ENCODE results near the gene FANCG. TPM values are rescaled to one million over a fixed set of nuclear protein-coding genes. Genes with fewer than 3 reads are reported as not detected.

The FANCG gene
- total and polyA plus RNA-seq, 3 experiments from 2014 or later, result 10.0 to 95.4 (median 90.6) TPM

- no peak overlapping the region for H3K4me3 ChIP-seq (ENCODE audit: low read length)
- ChIA-PET CTCF (interaction anchor here (0.8 kb wide), 1 partner anchor 9 kb away, joined by 3 read pairs; no protein-coding TSS in a partner anchor), POLR2A (no interaction called here)
- DNase-seq, result no peak
- Mint-ChIP-seq H3K4me3 (peak overlapping the region in 1 of 7 donors; percentile 13), H3K9me3 (no peaks in the 10 kb centered on the region), H3K36me3 (peaks cover 23 to 96% (median 54%) of the 10 kb centered on the region in 3 donors), H3K27ac (peak overlapping the region in 1 of 8 donors; percentile 8), H3K27me3 (no peaks in the 10 kb centered on the region), H3K4me1 (peaks cover 0 to 2% (median 0%) of the 10 kb centered on the region in 3 donors)
- H3K9me3 ChIP-seq (ENCODE audit: low read length), result no peaks in the 10 kb centered on the region
- H3K27me3 ChIP-seq (ENCODE audit: insufficient read depth, low read length, poor library complexity, severe bottlenecking), result no peaks in the 10 kb centered on the region
- H3K36me3 ChIP-seq (ENCODE audit: insufficient read depth, low read length), result peaks cover 82% of the 10 kb centered on the region
- no peaks in the 10 kb centered on the region for H3K4me1 ChIP-seq (ENCODE audit: insufficient read depth, low read length)
- H3K27ac ChIP-seq (ENCODE audit: low read depth, low read length), result no peak overlapping the region
Observed at GRCh38 chr9:35059438-35059837, 20.3 kb downstream of the FANCG start.

- Histone ChIP-seq H3K36me3 (ENCODE audit: insufficient read depth, low read length) (peaks cover 60% of the 10 kb centered on the region), H3K9me3 (ENCODE audit: low read length) (no peaks in the 10 kb centered on the region), H3K27me3 (ENCODE audit: insufficient read depth, low read length, poor library complexity, severe bottlenecking) (no peaks in the 10 kb centered on the region), H3K4me1 (ENCODE audit: insufficient read depth, low read length) (no peaks in the 10 kb centered on the region), H3K27ac (ENCODE audit: low read depth, low read length) (no peak overlapping the region), H3K4me3 (ENCODE audit: low read length) (no peak overlapping the region)
- DNase-seq, result no peak
- POLR2A ChIA-PET, result no interaction called here
- Mint-ChIP-seq H3K36me3 (peaks cover 18 to 93% (median 49%) of the 10 kb centered on the region in 3 donors), H3K27ac (peak overlapping the region in 1 of 8 donors; percentile 53), H3K4me3 (no peak overlapping the region), H3K27me3 (no peaks in the 10 kb centered on the region), H3K9me3 (no peaks in the 10 kb centered on the region), H3K4me1 (peaks cover 0 to 7% (median 0%) of the 10 kb centered on the region in 3 donors)
- CTCF ChIA-PET, result interaction anchor here (1.1 kb wide), 1 partner anchor 39 kb away, joined by 4 read pairs; the partner anchor contains the start of gene PIGO
Observed at GRCh38 chr9:35057271-35057620, 22.5 kb downstream of the FANCG start.

GRCh38 chr9:35056571-35057270 lies 23.0 kb downstream of the FANCG start:
- CTCF ChIA-PET, result interaction anchor here (1.1 kb wide), 1 partner anchor 40 kb away, joined by 4 read pairs; the partner anchor contains the start of gene PIGO
- no peak for DNase-seq
- no peaks in the 10 kb centered on the region for H3K4me1 ChIP-seq (ENCODE audit: insufficient read depth, low read length)
- H3K27ac ChIP-seq (ENCODE audit: low read depth, low read length), result no peak overlapping the region
- Mint-ChIP-seq H3K36me3 (peaks cover 15 to 91% (median 45%) of the 10 kb centered on the region in 3 donors), H3K27ac (peak overlapping the region in 2 of 8 donors; percentile 9 to 53), H3K4me3 (peak overlapping the region in 1 of 7 donors; percentile 19), H3K4me1 (peaks cover 0 to 7% (median 0%) of the 10 kb centered on the region in 3 donors), H3K9me3 (no peaks in the 10 kb centered on the region), H3K27me3 (no peaks in the 10 kb centered on the region)
- no peaks in the 10 kb centered on the region for H3K27me3 ChIP-seq (ENCODE audit: insufficient read depth, low read length, poor library complexity, severe bottlenecking)
- no peaks in the 10 kb centered on the region for H3K9me3 ChIP-seq (ENCODE audit: low read length)
- H3K4me3 ChIP-seq (ENCODE audit: low read length), result no peak overlapping the region
- POLR2A ChIA-PET, result no interaction called here
- peaks cover 55% of the 10 kb centered on the region for H3K36me3 ChIP-seq (ENCODE audit: insufficient read depth, low read length)

GRCh38 chr9:35054871-35055644 lies 24.7 kb downstream of the FANCG start:
- Histone ChIP-seq H3K4me3 (ENCODE audit: low read length) (no peak overlapping the region), H3K27me3 (ENCODE audit: insufficient read depth, low read length, poor library complexity, severe bottlenecking) (no peaks in the 10 kb centered on the region), H3K4me1 (ENCODE audit: insufficient read depth, low read length) (no peaks in the 10 kb centered on the region), H3K36me3 (ENCODE audit: insufficient read depth, low read length) (peaks cover 39% of the 10 kb centered on the region), H3K27ac (ENCODE audit: low read depth, low read length) (no peak overlapping the region), H3K9me3 (ENCODE audit: low read length) (no peaks in the 10 kb centered on the region)
- ChIA-PET CTCF (no interaction called here), POLR2A (interaction anchor here (0.6 kb wide), 1 partner anchor 655 kb away, joined by 4 read pairs; no protein-coding TSS in a partner anchor)
- Mint-ChIP-seq H3K4me3 (no peak overlapping the region), H3K4me1 (peaks cover 4 to 14% (median 5%) of the 10 kb centered on the region in 3 donors), H3K9me3 (no peaks in the 10 kb centered on the region), H3K27ac (peak overlapping the region in 1 of 8 donors; percentile 12), H3K36me3 (peaks cover 4 to 82% (median 37%) of the 10 kb centered on the region in 3 donors), H3K27me3 (no peaks in the 10 kb centered on the region)
- DNase-seq, result no peak

- ChIA-PET CTCF (interaction anchor here (3.1 kb wide), 1 partner anchor 17 kb away, joined by 10 read pairs; no protein-coding TSS in a partner anchor), POLR2A (no interaction called here)
- Histone ChIP-seq H3K27ac (ENCODE audit: low read depth, low read length) (no peak overlapping the region), H3K9me3 (ENCODE audit: low read length) (no peaks in the 10 kb centered on the region), H3K4me1 (ENCODE audit: insufficient read depth, low read length) (no peaks in the 10 kb centered on the region), H3K27me3 (ENCODE audit: insufficient read depth, low read length, poor library complexity, severe bottlenecking) (no peaks in the 10 kb centered on the region), H3K36me3 (ENCODE audit: insufficient read depth, low read length) (peaks cover 31% of the 10 kb centered on the region), H3K4me3 (ENCODE audit: low read length) (no peak overlapping the region)
- Mint-ChIP-seq H3K27me3 (no peaks in the 10 kb centered on the region), H3K36me3 (peaks cover 2 to 80% (median 30%) of the 10 kb centered on the region in 3 donors), H3K27ac (peak overlapping the region in 1 of 8 donors; percentile 12), H3K9me3 (no peaks in the 10 kb centered on the region), H3K4me3 (no peak overlapping the region), H3K4me1 (peaks cover 4 to 14% (median 5%) of the 10 kb centered on the region in 3 donors)
- no peak for DNase-seq
Observed at GRCh38 chr9:35054185-35054835, 25.4 kb downstream of the FANCG start.

GRCh38 chr9:35051069-35051967 lies 28.4 kb downstream of the FANCG start:
- CTCF ChIA-PET, result interaction anchor here (0.6 to 3.1 kb wide), 11 partner anchors 8 to 152 kb away, joined by 3 to 14 read pairs (median 4); partner anchors contain the start of gene PIGO
- no peaks in the 10 kb centered on the region for H3K27me3 Mint-ChIP-seq
- H3K4me3 Mint-ChIP-seq, result no peak overlapping the region
- H3K4me3 ChIP-seq (ENCODE audit: low read length), result no peak overlapping the region
- DNase-seq, result peak in 3 of 5 donors; percentile 15 to 33 (median 27)
- no peak overlapping the region for H3K27ac ChIP-seq (ENCODE audit: low read depth, low read length)
- H3K9me3 ChIP-seq (ENCODE audit: low read length), result no peaks in the 10 kb centered on the region
- H3K4me1 Mint-ChIP-seq, result peaks cover 4 to 18% (median 5%) of the 10 kb centered on the region in 3 donors
- peaks cover 3% of the 10 kb centered on the region for H3K36me3 ChIP-seq (ENCODE audit: insufficient read depth, low read length)
- no peaks in the 10 kb centered on the region for H3K9me3 Mint-ChIP-seq
- no peaks in the 10 kb centered on the region for H3K4me1 ChIP-seq (ENCODE audit: insufficient read depth, low read length)
- POLR2A ChIA-PET, result no interaction called here
- peak overlapping the region in 3 of 8 donors; percentile 47 to 84 (median 64) for H3K27ac Mint-ChIP-seq
- peaks cover 0 to 66% (median 16%) of the 10 kb centered on the region in 3 donors for H3K36me3 Mint-ChIP-seq
- H3K27me3 ChIP-seq (ENCODE audit: insufficient read depth, low read length, poor library complexity, severe bottlenecking), result no peaks in the 10 kb centered on the region

GRCh38 chr9:35048511-35048910 lies 31.2 kb downstream of the FANCG start:
- no peak overlapping the region for H3K4me3 Mint-ChIP-seq
- peaks cover 4 to 18% (median 6%) of the 10 kb centered on the region in 3 donors for H3K4me1 Mint-ChIP-seq
- ChIA-PET CTCF (interaction anchor here (1.3 kb wide), 1 partner anchor 149 kb away, joined by 3 read pairs; no protein-coding TSS in a partner anchor), POLR2A (no interaction called here)
- Histone ChIP-seq H3K4me3 (ENCODE audit: low read length) (no peak overlapping the region), H3K27ac (ENCODE audit: low read depth, low read length) (no peak overlapping the region), H3K36me3 (ENCODE audit: insufficient read depth, low read length) (no peaks in the 10 kb centered on the region), H3K4me1 (ENCODE audit: insufficient read depth, low read length) (no peaks in the 10 kb centered on the region), H3K9me3 (ENCODE audit: low read length) (no peaks in the 10 kb centered on the region), H3K27me3 (ENCODE audit: insufficient read depth, low read length, poor library complexity, severe bottlenecking) (no peaks in the 10 kb centered on the region)
- no peak overlapping the region for H3K27ac Mint-ChIP-seq
- no peak for DNase-seq
- H3K9me3 Mint-ChIP-seq, result no peaks in the 10 kb centered on the region
- peaks cover 0 to 56% (median 10%) of the 10 kb centered on the region in 3 donors for H3K36me3 Mint-ChIP-seq
- H3K27me3 Mint-ChIP-seq, result no peaks in the 10 kb centered on the region
